Ammon's horn (tissue), 1 donor: ENCODE measurements around the gene RUSC1.
"Not testable (repeated sequence)": the region's sequence is repeated elsewhere in the genome, so short reads cannot be mapped to it uniquely, and the experiment has no call there.

Source experiments
- DNase-seq: peaks from one replicate; pipeline ENCODE4 v3.0.0-alpha.2; 2016; ENCODE audit warnings: low spot score

Gene RUSC1

GRCh38 chr1:155322953-155323728 is 2.4 kb downstream of the RUSC1 start:
- peak; percentile 84 for DNase-seq

- peak; percentile 80 for DNase-seq
Observed at GRCh38 chr1:155323729-155324036, 3.0 kb downstream of the RUSC1 start.

GRCh38 chr1:155324037-155324716 is 3.5 kb downstream of the RUSC1 start:
- peak; percentile 97 for DNase-seq

- DNase-seq: peak; percentile 33
Observed at GRCh38 chr1:155324717-155325602, 4.3 kb downstream of the RUSC1 start.

GRCh38 chr1:155325603-155325893 is 4.9 kb downstream of the RUSC1 start:
- DNase-seq: no peak

GRCh38 chr1:155326020-155326526 is 5.4 kb downstream of the RUSC1 start:
- no peak for DNase-seq

- no peak for DNase-seq
Observed at GRCh38 chr1:155326631-155327037, 5.9 kb downstream of the RUSC1 start.

- DNase-seq: no peak
Observed at GRCh38 chr1:155327981-155328380, 7.3 kb downstream of the RUSC1 start.

- not testable (repeated sequence) for DNase-seq
Observed at GRCh38 chr1:155328856-155329255, 8.2 kb downstream of the RUSC1 start.

- no peak for DNase-seq
Observed at GRCh38 chr1:155329980-155330598, 9.4 kb downstream of the RUSC1 start.

GRCh38 chr1:155334962-155335361 is 14.3 kb downstream of the RUSC1 start:
- DNase-seq: no peak

GRCh38 chr1:155339515-155340097 is 18.9 kb downstream of the RUSC1 start:
- DNase-seq: no peak

- DNase-seq: no peak
Observed at GRCh38 chr1:155342842-155343241, 22.1 kb downstream of the RUSC1 start.

GRCh38 chr1:155352631-155353030 is 31.9 kb downstream of the RUSC1 start:
- DNase-seq: no peak

GRCh38 chr1:155360051-155360450 is 39.4 kb downstream of the RUSC1 start:
- no peak for DNase-seq

- DNase-seq: no peak
Observed at GRCh38 chr1:155379180-155379579, 58.5 kb downstream of the RUSC1 start.

- DNase-seq: no peak
Observed at GRCh38 chr1:155379631-155380090, 59.0 kb downstream of the RUSC1 start.
